GM12801 (cell line): ENCODE results near the gene TRNAU1AP.

Experiments used
- TF ChIP-seq, protein P1 (sequence below): IDR thresholded peaks from one replicate; pipeline ENCODE4 v1.5.1; 2011; ENCODE audit warnings: control low read depth; ENCODE audit not compliant: insufficient read length; ENCODE audit errors: extremely low read depth

TRNAU1AP gene

DNA sequence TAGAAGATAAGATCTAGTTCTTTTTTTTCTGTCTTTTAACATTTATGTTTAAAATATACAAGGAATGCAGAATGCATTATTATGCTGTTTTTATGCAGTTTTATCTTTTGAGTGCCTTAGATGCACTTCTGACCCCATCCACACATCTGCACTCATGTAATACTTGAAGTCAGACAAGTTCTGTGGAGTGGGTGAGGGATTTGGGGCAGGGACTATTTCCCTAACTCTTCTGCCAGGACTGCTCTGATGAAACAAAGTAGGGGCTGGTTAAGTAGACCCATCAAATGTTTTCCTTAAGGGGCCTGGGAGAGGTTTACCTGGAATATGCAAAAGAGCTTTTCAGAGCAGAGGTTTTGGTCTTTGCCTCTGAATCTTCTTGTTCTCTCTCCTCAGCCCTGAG, 11.4 kb downstream of the TRNAU1AP start:
- TF ChIP-seq, protein P1, sequence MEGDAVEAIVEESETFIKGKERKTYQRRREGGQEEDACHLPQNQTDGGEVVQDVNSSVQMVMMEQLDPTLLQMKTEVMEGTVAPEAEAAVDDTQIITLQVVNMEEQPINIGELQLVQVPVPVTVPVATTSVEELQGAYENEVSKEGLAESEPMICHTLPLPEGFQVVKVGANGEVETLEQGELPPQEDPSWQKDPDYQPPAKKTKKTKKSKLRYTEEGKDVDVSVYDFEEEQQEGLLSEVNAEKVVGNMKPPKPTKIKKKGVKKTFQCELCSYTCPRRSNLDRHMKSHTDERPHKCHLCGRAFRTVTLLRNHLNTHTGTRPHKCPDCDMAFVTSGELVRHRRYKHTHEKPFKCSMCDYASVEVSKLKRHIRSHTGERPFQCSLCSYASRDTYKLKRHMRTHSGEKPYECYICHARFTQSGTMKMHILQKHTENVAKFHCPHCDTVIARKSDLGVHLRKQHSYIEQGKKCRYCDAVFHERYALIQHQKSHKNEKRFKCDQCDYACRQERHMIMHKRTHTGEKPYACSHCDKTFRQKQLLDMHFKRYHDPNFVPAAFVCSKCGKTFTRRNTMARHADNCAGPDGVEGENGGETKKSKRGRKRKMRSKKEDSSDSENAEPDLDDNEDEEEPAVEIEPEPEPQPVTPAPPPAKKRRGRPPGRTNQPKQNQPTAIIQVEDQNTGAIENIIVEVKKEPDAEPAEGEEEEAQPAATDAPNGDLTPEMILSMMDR: no peak

DNA sequence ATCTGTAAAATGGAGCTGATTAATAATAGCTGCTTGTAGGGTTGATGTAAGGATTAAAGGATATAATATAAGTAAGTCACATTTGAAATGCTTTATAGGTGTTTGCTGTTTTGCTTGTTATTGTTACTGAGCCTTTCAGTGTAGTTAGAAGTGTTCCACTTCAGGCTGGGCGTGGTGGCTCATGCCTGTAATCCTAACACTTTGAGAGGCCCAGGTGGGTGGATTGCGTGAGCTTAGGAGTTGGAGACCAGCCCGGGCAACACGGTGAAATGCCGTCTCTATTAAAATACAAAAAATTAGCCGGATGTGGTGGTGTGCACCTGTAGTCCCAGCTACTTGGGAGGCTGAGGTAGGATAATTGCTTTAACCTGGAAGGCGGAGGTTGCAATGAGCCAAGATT, 12.2 kb downstream of the TRNAU1AP start:
- TF ChIP-seq, protein P1: no peak

DNA sequence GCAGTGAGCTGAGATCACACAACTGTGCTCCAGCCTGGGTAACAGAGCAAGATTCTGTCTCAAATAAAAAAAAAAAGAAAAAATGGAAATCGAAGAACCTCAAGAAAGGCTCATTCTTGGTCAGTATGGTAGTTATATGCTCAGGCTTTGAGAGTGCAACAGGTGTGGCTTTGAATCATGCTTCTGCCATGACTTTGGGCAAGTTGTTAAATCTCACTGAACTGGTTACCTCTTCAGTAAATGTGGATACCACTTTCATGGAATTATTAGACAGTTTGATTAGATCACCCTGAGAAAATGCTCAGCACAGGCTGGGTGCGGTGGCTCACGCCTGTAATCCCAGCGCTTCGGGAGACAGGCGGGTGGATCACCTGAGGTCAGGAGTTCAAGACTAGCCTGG, 12.8 kb downstream of the TRNAU1AP start:
- TF ChIP-seq, protein P1: no peak

DNA sequence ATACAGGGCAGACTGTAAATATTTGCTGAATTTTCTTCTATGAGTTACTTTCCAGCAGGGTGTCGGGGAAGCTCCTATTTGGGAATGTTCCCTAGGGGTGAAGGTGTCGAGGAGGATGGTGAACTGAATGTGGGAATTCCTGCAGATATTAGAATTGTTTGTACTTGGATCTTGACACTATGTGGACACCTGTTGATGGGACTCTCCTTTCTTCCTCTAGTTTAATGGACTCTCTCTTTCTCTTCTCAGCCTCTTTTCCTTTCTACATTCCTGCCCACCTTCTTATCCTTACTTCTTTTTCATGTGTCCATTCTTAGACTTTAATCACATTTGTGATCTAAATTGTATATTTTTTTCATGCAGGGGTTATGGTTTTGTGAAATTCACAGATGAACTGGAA, 14.0 kb downstream of the TRNAU1AP start:
- TF ChIP-seq, protein P1: no peak

DNA sequence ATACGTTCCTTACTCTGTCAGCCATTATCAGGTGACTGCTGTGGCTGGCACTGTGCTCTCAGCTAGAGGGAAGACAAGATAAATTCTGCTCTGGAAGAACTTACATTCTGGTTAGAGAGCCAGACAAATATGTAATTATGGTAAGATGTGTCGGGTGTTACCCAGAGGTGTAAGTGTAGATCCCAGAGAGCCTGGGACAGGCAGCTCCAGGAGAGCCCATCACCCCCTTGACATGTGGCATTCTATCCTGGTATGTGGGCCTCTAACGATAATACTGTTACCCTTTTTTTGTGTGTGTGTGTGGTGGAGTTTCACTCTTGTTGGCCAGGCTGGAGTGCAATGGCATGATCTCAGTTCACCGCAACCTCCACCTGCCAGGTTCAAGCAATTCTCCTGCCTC, 19.0 kb downstream of the TRNAU1AP start:
- TF ChIP-seq, protein P1: no peak

DNA sequence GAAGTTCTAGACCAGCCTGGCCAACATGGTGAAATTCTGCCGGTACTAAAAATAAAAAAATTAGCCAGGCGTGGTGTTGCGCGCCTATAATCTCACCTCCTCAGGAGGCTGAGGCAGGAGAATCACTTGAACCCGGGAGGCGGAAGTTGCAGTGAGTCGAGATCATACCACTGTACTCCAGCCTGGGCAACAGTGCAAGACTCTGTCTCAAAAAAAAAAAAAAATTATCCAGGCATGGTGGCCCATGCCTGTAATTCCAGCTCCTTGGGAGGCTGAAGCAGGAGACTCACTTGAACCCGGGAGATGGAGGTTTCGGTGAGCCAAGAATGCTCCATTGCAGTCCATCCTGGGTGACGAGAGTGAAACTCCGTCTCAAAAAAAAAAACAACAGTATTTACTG, 20.7 kb downstream of the TRNAU1AP start:
- TF ChIP-seq, protein P1: no peak

DNA sequence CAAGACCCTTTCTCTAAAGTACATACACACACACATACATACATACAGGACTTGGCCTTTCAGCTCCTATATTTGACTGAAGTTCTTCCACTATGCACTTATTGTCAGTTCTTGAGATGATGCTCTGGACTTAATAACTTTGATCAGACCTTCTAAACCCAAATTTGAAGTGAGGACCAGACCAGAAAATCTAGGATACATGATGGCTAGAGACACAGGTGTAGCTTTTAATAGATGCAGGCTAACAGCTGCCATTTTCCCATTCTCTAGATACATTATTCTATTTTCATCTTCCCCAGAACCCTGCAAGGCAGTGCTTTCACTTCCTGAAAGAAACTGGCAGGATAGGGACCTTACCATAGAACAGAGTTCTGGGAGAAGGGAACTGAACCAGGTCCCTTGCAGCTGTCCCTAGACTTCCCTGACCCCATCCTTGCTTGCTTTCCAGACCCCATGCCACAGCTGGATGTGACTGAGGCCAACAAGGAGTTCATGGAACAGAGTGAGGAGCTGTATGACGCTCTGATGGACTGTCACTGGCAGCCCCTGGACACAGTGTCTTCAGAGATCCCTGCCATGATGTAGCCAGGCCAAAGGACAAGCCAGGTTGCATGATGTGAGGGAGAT, 24.3 kb downstream of the TRNAU1AP start:
- TF ChIP-seq, protein P1: no peak
